Fibroblast of pulmonary artery (primary cell): ENCODE data around the gene TJP3.

ENCODE experiments used
- DNase-seq: peaks from one replicate; pipeline ENCODE4 v3.0.0-alpha.2; 2010; ENCODE audit warnings: low read depth
- H3K4me3 ChIP-seq: replicated peaks from 2 replicates; pipeline ENCODE4 v1.5.1; 2011; ENCODE audit warnings: low read depth, mild to moderate bottlenecking, control low read depth, low read length, moderate library complexity
- CTCF ChIP-seq: IDR thresholded peaks from 2 replicates; pipeline ENCODE4 v1.5.1; 2011; ENCODE audit warnings: mild to moderate bottlenecking, control low read depth, low read length, inconsistent platforms; ENCODE audit errors: missing control alignments

Gene TJP3

GRCh38 chr19:3778104-3778867, 70.1 kb downstream of the TJP3 start:
- no peak overlapping the region for H3K4me3 ChIP-seq
- DNase-seq, result no peak
- TF ChIP-seq CTCF, result no peak

- no peak overlapping the region for H3K4me3 ChIP-seq
- no peak for TF ChIP-seq CTCF
- DNase-seq, result no peak
Observed at GRCh38 chr19:3778899-3779723, 70.9 kb downstream of the TJP3 start.

GRCh38 chr19:3780786-3781304, 72.7 kb downstream of the TJP3 start:
- no peak for DNase-seq
- no peak for TF ChIP-seq CTCF
- no peak overlapping the region for H3K4me3 ChIP-seq

GRCh38 chr19:3781603-3782002, 73.4 kb downstream of the TJP3 start:
- no peak for TF ChIP-seq CTCF
- no peak overlapping the region for H3K4me3 ChIP-seq
- DNase-seq, result no peak

GRCh38 chr19:3782330-3782729, 74.1 kb downstream of the TJP3 start:
- DNase-seq, result no peak
- TF ChIP-seq CTCF, result no peak
- no peak overlapping the region for H3K4me3 ChIP-seq

- no peak for TF ChIP-seq CTCF
- DNase-seq, result no peak
Observed at GRCh38 chr19:3782903-3783302, 74.7 kb downstream of the TJP3 start.

More at GRCh38 chr19:3782903-3783302, 74.7 kb downstream of the TJP3 start:
- H3K4me3 ChIP-seq, result no peak overlapping the region
